Adrenal gland (tissue), 12 donors: ENCODE results near the gene XIST. TPM values are rescaled to one million over a fixed set of nuclear protein-coding genes. Genes with fewer than 3 reads are reported as not detected.
"Not testable (repeated sequence)": the region's sequence is repeated elsewhere in the genome, so short reads cannot be mapped to it uniquely, and the experiment has no call there.

Experiments used
- DNase-seq, 7 donors: peaks; one replicate each; pipeline ENCODE4 v3.0.0-alpha.2; 2019 to 2020
- H3K27ac ChIP-seq, 5 donors: fragments of 200-600 bp; sonication (generic) in 4 of 5; 1 replicate in 3 of 5; 2 replicates in 2 of 5; pipeline versions ENCODE4 v1.5.1 to v1.8.0; 2016 to 2020; ENCODE audit warnings: mild to moderate bottlenecking in 1 of 5
- H3K27me3 ChIP-seq: fragments of 200-600 bp; 2 replicates; pipeline ENCODE4 v1.8.0; 2021
- H3K36me3 ChIP-seq, 2 donors: fragments of 200-600 bp; replicated peaks in 1 of 2; 1 replicate in 1 of 2; 2 replicates in 1 of 2; pipeline versions ENCODE4 v1.5.1 to v1.8.0; 2018 to 2022
- H3K4me1 ChIP-seq, 2 donors: fragments of 200-600 bp; replicated peaks in 1 of 2; 1 replicate in 1 of 2; 2 replicates in 1 of 2; pipeline versions ENCODE4 v1.5.1 to v1.8.0; 2018 to 2021
- H3K4me3 ChIP-seq, 4 donors: fragments of 200-600 bp; sonication (generic) in 3 of 4; one replicate each; pipeline ENCODE4 v1.5.1; 2016 to 2018
- H3K9me3 ChIP-seq, 3 donors: fragments of 200-600 bp; sonication (generic) in 1 of 3; replicated peaks in 1 of 3; 1 replicate in 2 of 3; 2 replicates in 1 of 3; pipeline versions ENCODE4 v1.5.1 to v1.8.0; 2016 to 2021
- POLR2A ChIP-seq, 2 donors: fragments of 450-650 bp; IDR thresholded peaks; one replicate each; pipeline ENCODE4 v1.6.1; 2017; ENCODE audit warnings: antibody characterized with exemption in 2 of 2, mild to moderate bottlenecking in 2 of 2, moderate library complexity in 1 of 2
- whole genome bisulfite sequencing, 4 donors: extraction: QIAGEN DNeasy Blood & Tissue Kit in 2 of 4; methylation state at CpG; one replicate each; pipeline versions ENCODE4 v1.1.5 to v1.1.7; 2013 to 2017; 5-methylcytosine and 5-hydroxymethylcytosine counted together
- intact Hi-C, 2 donors: fragments of 100-400 bp; cut with DNase I; formaldehyde crosslinking; loops; one replicate each; pipeline versions ENCODE4 v1.14.1 to v1.15.0; 2022 to 2023
- polyA plus RNA-seq, 3 donors: library from polyadenylated mRNA; stranded (reverse); fragments of 200-250 nt in 2 of 3; fragments of 350-450 nt in 1 of 3; fragmentation: Illumina TruSeq in 1 of 3; extraction: RNeasy Lipid Tissue Mini Kit (QIAGEN cat#74804) in 1 of 3; gene quantifications; one replicate each; pipeline ENCODE4 v1.2.3, GENCODE V29; 2013 to 2014
- small RNA-seq, 2 donors: library from RNA; depleted of rRNA; stranded (forward); fragments of <200 nt; gene quantifications; one replicate each; pipeline ENCODE3, GENCODE V24; 2016
- total RNA-seq, 9 donors: library from RNA; depleted of rRNA in 4 of 9; stranded (reverse); fragments of >200 nt in 4 of 9; fragments of 120-200 nt in 1 of 9; fragmentation: NEBNext Ultra II Directional in 1 of 9; extraction: Animal tissue kit (Norgen Biotek cat#: 25700) in 1 of 9; gene quantifications; one replicate each; pipeline versions ENCODE4 v1.1.0 to v1.2.4, GENCODE V29; 2013 to 2023
- TF ChIP-seq, protein P1 (sequence below), 6 experiments: fragments of 450-650 bp in 4 of 6; fragments of 200-600 bp in 2 of 6; sonication (generic) in 1 of 6; IDR thresholded peaks; 1 replicate in 5 of 6; 2 replicates in 1 of 6; pipeline versions ENCODE4 v1.5.1 to v1.8.0; 2016 to 2021; ENCODE audit warnings: antibody characterized with exemption in 6 of 6, mild to moderate bottlenecking in 2 of 6, moderate library complexity in 1 of 6
- donor health status: healthy with polysubstance abuse.
- donor health status: Bipolar disorder and iron deficiency.
- donor health status: DM: yes; HTN: yes; CAD: no.
- donor health status: DM: no; HTN: no; CAD: no.
- donor health status: DM: no; HTN: no; CAD: no.
- donor health status: DM: yes; HTN: yes; CAD: no.

XIST gene
- total and polyA plus RNA-seq, 12 donors: 0.13 to 498 (median 94.8) TPM; not detected in 1

DNA sequence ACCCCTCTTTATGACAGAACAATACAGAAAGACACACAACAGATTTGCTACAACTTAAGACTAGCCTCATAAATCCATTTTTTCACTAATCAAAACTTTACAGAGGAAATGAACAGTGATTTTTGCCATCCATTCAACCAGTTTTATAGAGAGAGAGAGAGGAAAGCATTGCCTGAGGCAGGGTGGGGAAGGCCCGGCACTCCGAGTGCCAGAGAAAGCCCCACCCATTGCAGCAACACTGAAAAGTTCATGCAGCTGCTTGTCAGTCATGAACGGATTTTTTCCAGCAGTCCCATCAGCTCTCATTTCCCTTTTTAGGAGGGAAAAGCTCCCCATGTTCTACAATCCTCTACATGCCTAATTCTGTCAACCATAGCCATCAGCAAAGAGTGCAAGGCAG, 52.6 kb downstream of the XIST start:
- H3K27ac ChIP-seq: no peak overlapping the region
- no peak for TF ChIP-seq POLR2A (IDR thresholded peaks at IDR 0.05)
- TF ChIP-seq, protein P1, sequence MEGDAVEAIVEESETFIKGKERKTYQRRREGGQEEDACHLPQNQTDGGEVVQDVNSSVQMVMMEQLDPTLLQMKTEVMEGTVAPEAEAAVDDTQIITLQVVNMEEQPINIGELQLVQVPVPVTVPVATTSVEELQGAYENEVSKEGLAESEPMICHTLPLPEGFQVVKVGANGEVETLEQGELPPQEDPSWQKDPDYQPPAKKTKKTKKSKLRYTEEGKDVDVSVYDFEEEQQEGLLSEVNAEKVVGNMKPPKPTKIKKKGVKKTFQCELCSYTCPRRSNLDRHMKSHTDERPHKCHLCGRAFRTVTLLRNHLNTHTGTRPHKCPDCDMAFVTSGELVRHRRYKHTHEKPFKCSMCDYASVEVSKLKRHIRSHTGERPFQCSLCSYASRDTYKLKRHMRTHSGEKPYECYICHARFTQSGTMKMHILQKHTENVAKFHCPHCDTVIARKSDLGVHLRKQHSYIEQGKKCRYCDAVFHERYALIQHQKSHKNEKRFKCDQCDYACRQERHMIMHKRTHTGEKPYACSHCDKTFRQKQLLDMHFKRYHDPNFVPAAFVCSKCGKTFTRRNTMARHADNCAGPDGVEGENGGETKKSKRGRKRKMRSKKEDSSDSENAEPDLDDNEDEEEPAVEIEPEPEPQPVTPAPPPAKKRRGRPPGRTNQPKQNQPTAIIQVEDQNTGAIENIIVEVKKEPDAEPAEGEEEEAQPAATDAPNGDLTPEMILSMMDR (IDR thresholded peaks at IDR 0.05): no peak
- WGBS, 4 donors: 50 to 70% (median 57%) methylated on average over 3 of the region's 3 CpGs
- no peaks in the 10 kb centered on the region for H3K9me3 ChIP-seq
- intact Hi-C loops: no loop called here
- H3K36me3 ChIP-seq: no peaks in the 10 kb centered on the region
- H3K4me1 ChIP-seq: no peaks in the 10 kb centered on the region
- peaks cover 6% of the 10 kb centered on the region for H3K27me3 ChIP-seq
- DNase-seq: no peak
- H3K4me3 ChIP-seq: no peak overlapping the region

DNA sequence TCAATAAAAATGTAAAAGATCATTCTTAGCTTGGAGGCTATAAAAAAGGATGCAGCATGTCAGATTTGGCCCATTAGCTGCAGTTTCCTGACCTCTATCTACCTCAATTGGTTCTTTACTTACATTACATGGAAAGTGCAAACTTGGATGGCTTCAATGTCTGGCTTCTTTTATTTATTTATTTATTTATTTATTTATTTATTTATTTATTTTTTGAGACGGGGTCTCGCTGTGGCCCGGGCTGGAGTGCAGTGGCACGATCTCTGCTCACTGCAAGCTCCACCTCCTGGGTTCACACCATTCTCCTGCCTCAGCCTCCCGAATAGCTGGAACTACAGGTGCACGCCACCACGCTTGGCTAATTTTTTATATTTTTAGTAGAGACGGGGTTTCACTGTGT, 60.0 kb downstream of the XIST start:
- DNase-seq, H3K4me1 ChIP-seq, H3K27me3 ChIP-seq, H3K4me3 ChIP-seq, H3K27ac ChIP-seq, H3K9me3 ChIP-seq, H3K36me3 ChIP-seq, intact Hi-C loops: not testable (repeated sequence)
- 92 to 97% (median 93%) methylated on average over 8 of the region's 8 CpGs for WGBS, 4 donors

DNA sequence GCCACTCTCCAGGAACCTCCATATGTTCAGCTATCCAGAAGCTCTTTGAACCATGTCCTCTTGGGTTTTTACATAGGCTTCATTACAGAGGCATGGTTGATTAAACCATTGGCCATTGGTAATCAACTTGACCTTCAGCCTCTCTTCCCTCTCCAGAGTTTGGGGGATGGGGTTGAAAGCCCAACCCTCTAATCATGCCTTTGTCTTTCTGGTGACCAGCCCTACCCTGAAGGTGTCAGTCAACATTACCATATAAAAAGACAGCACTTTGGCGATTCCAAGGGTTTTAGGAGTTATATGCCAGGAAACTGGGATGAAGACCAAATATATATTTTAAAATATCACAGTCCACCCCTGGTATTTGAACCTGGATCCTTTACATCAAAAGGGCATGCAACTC, 67.0 kb downstream of the XIST start:
- TF ChIP-seq POLR2A (IDR thresholded peaks at IDR 0.05): no peak
- TF ChIP-seq, protein P1 (IDR thresholded peaks at IDR 0.05): no peak
- no peak for DNase-seq
- peaks cover 4% of the 10 kb centered on the region for H3K27me3 ChIP-seq
- H3K4me3 ChIP-seq: no peak overlapping the region
- no peaks in the 10 kb centered on the region for H3K4me1 ChIP-seq
- WGBS, 4 donors: 19 to 40% (median 25%) methylated on average over 1 of the region's 1 CpG
- intact Hi-C loops: no loop called here
- no peaks in the 10 kb centered on the region for H3K36me3 ChIP-seq
- H3K27ac ChIP-seq: no peak overlapping the region
- H3K9me3 ChIP-seq: no peaks in the 10 kb centered on the region

Small RNA genes within 50 kb of the gene (small RNA-seq; reads per million reads assigned to genes)
- 0 reads per million in 2 donors for gene RF01880
